ENCODE data around the gene MARK4.
"Not testable (repeated sequence)": the region's sequence is repeated elsewhere in the genome, so short reads cannot be mapped to it uniquely, and the experiment has no call there.

MARK4 gene

GRCh38 chr19:45244133-45244794, 6.8 kb upstream of the MARK4 start:
- no peak for DNase-seq

- DNase-seq = no peak
Measured at GRCh38 chr19:45245334-45245787, 5.7 kb upstream of the MARK4 start, which contains the start of gene EXOC3L2. Gene EXOC3L2, minus strand, starts transcription at chr19:45245407. Its CDS starts 6,362 bp downstream, at chr19:45239045.

- no peak for DNase-seq
Measured at GRCh38 chr19:45245826-45246225, 5.2 kb upstream of the MARK4 start.

DNA sequence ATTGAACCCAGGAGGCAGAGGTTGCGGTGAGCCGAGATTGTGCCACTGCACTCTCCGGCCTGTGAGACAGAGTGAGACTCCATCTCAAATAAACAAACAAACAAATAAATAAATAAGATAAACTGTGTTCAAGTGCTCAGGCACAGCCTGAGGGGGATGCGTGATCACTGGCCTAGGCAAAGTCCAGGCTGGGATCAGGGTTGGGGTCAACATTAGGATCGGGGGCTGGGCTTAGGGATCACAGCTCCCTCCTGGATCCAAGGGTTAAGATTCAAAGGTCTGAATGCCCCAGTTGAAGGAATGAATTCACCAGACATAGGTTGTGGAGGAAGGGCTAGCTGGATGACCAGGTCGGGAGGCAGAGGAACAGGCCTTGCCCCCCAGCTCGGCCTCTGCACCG, 3.9 kb upstream of the MARK4 start:
- DNase-seq = no peak

GRCh38 chr19:45249261-45250033, 1.6 kb upstream of the MARK4 start:
- no peak for DNase-seq

- DNase-seq = no peak
Measured at GRCh38 chr19:45250216-45250831, 747 bp upstream of the MARK4 start.

DNA sequence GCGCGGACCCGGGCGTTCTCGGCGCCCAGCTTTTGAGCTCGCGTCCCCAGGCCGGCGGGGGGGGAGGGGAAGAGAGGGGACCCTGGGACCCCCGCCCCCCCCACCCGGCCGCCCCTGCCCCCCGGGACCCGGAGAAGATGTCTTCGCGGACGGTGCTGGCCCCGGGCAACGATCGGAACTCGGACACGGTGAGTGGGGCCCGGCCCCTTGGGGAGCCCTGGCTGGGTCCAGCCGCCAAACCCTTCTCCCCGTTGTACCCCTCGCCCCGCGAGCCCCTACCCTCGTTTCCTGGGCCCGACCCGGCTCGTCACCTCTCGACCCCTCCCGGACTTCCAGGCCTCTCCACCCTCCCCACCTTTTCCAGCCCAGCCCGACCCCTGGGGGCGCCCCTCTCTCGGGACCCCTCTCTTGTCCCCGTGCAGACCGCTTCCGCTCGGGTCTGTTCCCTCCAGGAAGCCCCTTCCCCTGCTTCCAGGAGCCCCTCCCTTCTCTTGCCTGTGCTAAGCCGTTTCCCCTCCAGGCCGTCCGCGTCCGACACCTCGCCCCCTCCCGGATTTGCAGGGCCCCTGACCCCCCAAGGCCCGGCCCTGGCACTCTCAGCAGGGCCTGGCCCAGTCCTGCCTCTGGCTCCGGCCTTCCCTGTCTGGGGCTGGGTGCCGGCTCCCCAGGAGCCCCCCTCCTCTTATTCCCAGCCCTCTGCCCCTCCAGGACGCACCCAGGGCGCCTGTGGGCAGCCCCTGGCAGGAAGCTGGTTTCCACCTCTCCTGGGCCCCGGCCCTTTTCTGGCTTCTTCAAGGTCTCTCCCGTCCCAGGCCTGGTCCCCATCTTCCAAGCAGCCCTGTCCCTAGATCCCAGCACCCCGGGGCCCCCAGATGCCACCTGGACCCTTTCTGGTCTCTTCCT, 632 bp downstream of the MARK4 start:
- DNase-seq = no peak

DNA sequence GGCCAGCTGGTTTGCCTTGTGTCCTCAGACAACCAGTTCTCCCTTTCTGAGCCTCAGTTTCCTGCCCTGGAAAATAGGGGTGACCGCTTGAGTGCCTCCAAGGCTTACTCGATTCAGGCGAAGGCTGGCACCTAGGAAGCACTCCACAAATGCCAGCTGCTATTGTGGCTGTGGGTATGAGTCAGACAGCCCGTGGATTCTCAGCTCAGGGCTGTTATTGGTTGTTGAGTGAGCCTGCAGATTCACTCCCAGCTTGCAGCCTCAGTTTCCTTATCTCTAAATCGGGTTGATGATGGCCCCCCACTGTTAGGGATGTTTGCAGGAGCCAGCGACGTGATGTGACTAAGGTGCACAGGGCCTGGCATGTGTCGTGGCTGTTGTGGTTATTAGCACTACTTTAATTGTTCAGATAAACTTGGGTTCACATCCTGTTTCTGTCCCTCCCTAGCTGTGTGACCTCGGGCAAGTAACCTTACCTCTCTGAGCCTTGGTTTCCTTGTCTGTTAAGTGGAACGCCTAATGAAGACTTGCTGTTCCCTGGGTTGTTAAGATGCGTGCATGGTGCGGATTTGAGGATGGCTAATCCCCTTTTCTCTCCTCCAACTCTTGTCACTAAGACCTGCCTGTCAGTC, 2.4 kb downstream of the MARK4 start:
- DNase-seq = no peak

GRCh38 chr19:45254044-45254531, 3.0 kb downstream of the MARK4 start:
- DNase-seq = no peak

- DNase-seq = no peak
Measured at GRCh38 chr19:45255611-45256157, 4.6 kb downstream of the MARK4 start.

DNA sequence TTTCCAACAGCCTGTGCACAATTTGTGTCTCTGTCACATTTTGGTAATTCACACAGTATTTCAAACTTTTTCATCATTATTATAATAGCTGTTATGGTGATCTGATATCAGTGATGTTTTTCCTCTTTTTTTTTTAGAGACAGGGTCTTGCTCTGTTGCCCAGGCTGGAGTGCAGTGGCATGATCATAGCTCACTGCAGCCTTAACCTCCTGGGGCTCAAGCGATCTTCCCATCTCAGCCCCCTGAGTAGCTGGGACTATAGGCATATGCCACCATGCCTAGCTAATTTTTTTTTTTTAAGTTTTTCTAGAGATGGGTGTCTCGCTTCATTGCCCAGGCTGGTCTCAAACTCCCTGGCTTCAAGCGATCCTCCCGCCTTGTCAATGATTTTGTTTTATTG, 5.8 kb downstream of the MARK4 start:
- no peak for DNase-seq

DNA sequence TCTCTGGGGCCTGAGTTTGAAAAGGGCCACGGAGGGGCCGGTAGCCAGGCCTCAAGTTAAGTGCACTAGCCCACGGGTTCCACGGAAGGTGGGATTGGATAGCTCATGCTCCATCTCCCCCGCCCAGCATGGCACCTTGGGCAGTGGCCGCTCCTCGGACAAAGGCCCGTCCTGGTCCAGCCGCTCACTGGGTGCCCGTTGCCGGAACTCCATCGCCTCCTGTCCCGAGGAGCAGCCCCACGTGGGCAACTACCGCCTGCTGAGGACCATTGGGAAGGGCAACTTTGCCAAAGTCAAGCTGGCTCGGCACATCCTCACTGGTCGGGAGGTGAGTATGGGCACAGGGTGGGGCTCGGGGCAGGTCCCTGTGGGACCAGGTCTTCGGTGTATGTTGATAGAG, 7.8 kb downstream of the MARK4 start:
- no peak for DNase-seq

GRCh38 chr19:45262570-45262969, 11.5 kb downstream of the MARK4 start:
- DNase-seq = no peak

DNA sequence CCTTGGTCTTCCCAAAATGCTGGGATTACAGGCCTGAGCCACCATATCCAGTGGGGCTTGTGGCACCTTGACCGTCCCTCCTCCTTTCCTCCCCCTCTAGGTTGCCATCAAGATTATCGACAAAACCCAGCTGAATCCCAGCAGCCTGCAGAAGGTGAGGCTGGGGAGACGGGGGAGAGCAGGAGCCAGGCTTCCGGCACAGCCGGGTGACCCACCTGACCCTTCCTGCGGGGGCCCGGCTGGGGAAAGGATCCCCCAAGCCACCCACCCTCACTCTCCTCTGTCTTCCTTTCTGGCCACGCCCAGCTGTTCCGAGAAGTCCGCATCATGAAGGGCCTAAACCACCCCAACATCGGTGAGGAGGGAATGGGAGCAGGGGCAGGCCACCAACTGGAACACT, 11.9 kb downstream of the MARK4 start:
- no peak for DNase-seq

- DNase-seq = no peak
Measured at GRCh38 chr19:45264781-45265317, 13.8 kb downstream of the MARK4 start.

- no peak for DNase-seq
Measured at GRCh38 chr19:45265375-45265774, 14.3 kb downstream of the MARK4 start.

- DNase-seq = no peak
Measured at GRCh38 chr19:45267296-45267695, 16.2 kb downstream of the MARK4 start.

GRCh38 chr19:45269939-45270338, 18.9 kb downstream of the MARK4 start:
- DNase-seq = not testable (repeated sequence)

DNA sequence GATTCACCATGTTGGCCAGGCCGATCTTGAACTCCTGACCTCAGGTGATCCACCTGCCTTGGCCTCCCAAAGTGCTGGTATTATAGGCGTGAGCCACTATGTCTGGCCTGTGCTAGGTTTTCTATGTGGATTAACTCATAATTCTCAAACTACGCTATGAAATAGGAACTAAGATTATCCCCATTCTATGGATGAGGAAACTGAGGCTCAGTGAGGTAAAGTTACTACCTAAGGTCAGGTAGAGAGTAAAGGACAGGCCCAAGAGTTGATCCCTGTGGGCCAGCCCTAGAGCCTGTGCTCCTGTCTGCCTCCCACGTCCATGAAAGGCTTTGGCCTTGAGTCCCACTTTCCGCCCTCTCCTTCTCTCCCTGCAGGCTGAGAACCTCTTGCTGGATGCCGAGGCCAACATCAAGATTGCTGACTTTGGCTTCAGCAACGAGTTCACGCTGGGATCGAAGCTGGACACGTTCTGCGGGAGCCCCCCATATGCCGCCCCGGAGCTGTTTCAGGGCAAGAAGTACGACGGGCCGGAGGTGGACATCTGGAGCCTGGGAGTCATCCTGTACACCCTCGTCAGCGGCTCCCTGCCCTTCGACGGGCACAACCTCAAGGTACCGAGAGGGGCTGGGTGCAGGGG, 20.1 kb downstream of the MARK4 start:
- no peak for DNase-seq

GRCh38 chr19:45271735-45272108, 20.7 kb downstream of the MARK4 start:
- DNase-seq = no peak

DNA sequence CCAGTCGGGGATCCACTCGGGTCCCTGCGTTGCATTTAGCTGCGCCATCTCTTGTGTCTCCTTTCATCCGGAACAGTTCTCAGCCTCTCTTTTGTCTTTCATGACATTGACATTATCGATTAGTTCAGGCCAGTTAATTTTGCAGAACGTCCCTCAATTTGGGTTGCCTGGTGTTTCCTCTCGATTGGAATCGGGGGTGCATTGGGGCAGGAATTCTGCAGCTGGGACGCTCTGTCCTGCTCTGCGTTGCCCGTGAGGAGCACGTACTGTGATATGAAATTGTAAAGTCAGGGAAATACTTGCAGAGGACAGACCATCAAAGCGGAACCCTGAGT, 22.4 kb downstream of the MARK4 start:
- peak; percentile 49 for DNase-seq
